ENCODE data around the gene TAAR2. TPM values are rescaled to one million over a fixed set of nuclear protein-coding genes. Genes with fewer than 3 reads are reported as not detected.

TAAR2 gene
- total and polyA plus RNA-seq, 2 donors (not counting 1 experiment from before 2014, with no cell fraction given) = not detected

- H4K20me1 ChIP-seq (ENCODE audit: control insufficient read depth, extremely low read depth, insufficient read depth, low read length) = no peaks in the 10 kb centered on the region
- H3K9ac ChIP-seq (ENCODE audit: insufficient read depth, low read length) = no peak overlapping the region
- H2AFZ ChIP-seq (ENCODE audit: low read length) = no peak overlapping the region
- no peaks in the 10 kb centered on the region for H3K79me2 ChIP-seq (ENCODE audit: control insufficient read depth, insufficient read depth, low read length)
- H3K4me2 ChIP-seq (ENCODE audit: extremely low read depth, insufficient read depth, low read length) = no peak overlapping the region
- no peak for DNase-seq (ENCODE audit: low read depth in 2 of 2)
- H3K4me3 ChIP-seq (replicated peaks in 1 of 4; ENCODE audit: control extremely low read depth in 1 of 4, insufficient read depth in 1 of 4, low read depth in 3 of 4, low read length in 4 of 4) = no peak overlapping the region
- H3K27ac ChIP-seq (ENCODE audit: insufficient read depth, low read length) = no peak overlapping the region
- no peaks in the 10 kb centered on the region for H3K4me1 ChIP-seq (ENCODE audit: control insufficient read depth, extremely low read depth, insufficient read depth, low read length)
- TF ChIP-seq EZH2 (IDR thresholded peaks at IDR 0.05; ENCODE audit: low read length, missing control alignments) (no peak), CTCF (conservative IDR thresholded peaks at IDR 0.05 in 1 of 2, IDR thresholded peaks at IDR 0.05 in 1 of 2; ENCODE audit: low read depth in 1 of 2, low read length in 2 of 2) (no peak)
- no peaks in the 10 kb centered on the region for H3K36me3 ChIP-seq (ENCODE audit: control insufficient read depth, insufficient read depth, low read length)
- H3K27me3 ChIP-seq (ENCODE audit: control insufficient read depth, insufficient read depth, low read length) = peaks cover 3% of the 10 kb centered on the region
- H3K9me3 ChIP-seq (ENCODE audit: control insufficient read depth, insufficient read depth, low read depth, low read length) = no peaks in the 10 kb centered on the region
Observed at GRCh38 chr6:132651062-132651461, 27.0 kb upstream of the TAAR2 start.

GRCh38 chr6:132650429-132650828, 26.4 kb upstream of the TAAR2 start:
- no peaks in the 10 kb centered on the region for H4K20me1 ChIP-seq (ENCODE audit: control insufficient read depth, extremely low read depth, insufficient read depth, low read length)
- no peaks in the 10 kb centered on the region for H3K36me3 ChIP-seq (ENCODE audit: control insufficient read depth, insufficient read depth, low read length)
- H3K4me2 ChIP-seq (ENCODE audit: extremely low read depth, insufficient read depth, low read length) = no peak overlapping the region
- no peak overlapping the region for H3K27ac ChIP-seq (ENCODE audit: insufficient read depth, low read length)
- no peaks in the 10 kb centered on the region for H3K9me3 ChIP-seq (ENCODE audit: control insufficient read depth, insufficient read depth, low read depth, low read length)
- H3K9ac ChIP-seq (ENCODE audit: insufficient read depth, low read length) = no peak overlapping the region
- DNase-seq (ENCODE audit: low read depth in 2 of 2) = peak in 1 of 2 donors; percentile 15
- H2AFZ ChIP-seq (ENCODE audit: low read length) = no peak overlapping the region
- no peaks in the 10 kb centered on the region for H3K4me1 ChIP-seq (ENCODE audit: control insufficient read depth, extremely low read depth, insufficient read depth, low read length)
- TF ChIP-seq CTCF (conservative IDR thresholded peaks at IDR 0.05 in 1 of 2, IDR thresholded peaks at IDR 0.05 in 1 of 2; ENCODE audit: low read depth in 1 of 2, low read length in 2 of 2) (no peak), EZH2 (IDR thresholded peaks at IDR 0.05; ENCODE audit: low read length, missing control alignments) (no peak)
- H3K4me3 ChIP-seq (replicated peaks in 1 of 4; ENCODE audit: control extremely low read depth in 1 of 4, insufficient read depth in 1 of 4, low read depth in 3 of 4, low read length in 4 of 4) = no peak overlapping the region
- H3K79me2 ChIP-seq (ENCODE audit: control insufficient read depth, insufficient read depth, low read length) = no peaks in the 10 kb centered on the region
- H3K27me3 ChIP-seq (ENCODE audit: control insufficient read depth, insufficient read depth, low read length) = no peaks in the 10 kb centered on the region

- H4K20me1 ChIP-seq (ENCODE audit: control insufficient read depth, extremely low read depth, insufficient read depth, low read length) = no peaks in the 10 kb centered on the region
- H3K36me3 ChIP-seq (ENCODE audit: control insufficient read depth, insufficient read depth, low read length) = no peaks in the 10 kb centered on the region
- H3K9me3 ChIP-seq (ENCODE audit: control insufficient read depth, insufficient read depth, low read depth, low read length) = no peaks in the 10 kb centered on the region
- TF ChIP-seq EZH2 (IDR thresholded peaks at IDR 0.05; ENCODE audit: low read length, missing control alignments) (no peak), CTCF (conservative IDR thresholded peaks at IDR 0.05 in 1 of 2, IDR thresholded peaks at IDR 0.05 in 1 of 2; ENCODE audit: low read depth in 1 of 2, low read length in 2 of 2) (no peak)
- no peak overlapping the region for H3K27ac ChIP-seq (ENCODE audit: insufficient read depth, low read length)
- H3K4me1 ChIP-seq (ENCODE audit: control insufficient read depth, extremely low read depth, insufficient read depth, low read length) = no peaks in the 10 kb centered on the region
- no peak overlapping the region for H2AFZ ChIP-seq (ENCODE audit: low read length)
- no peak for DNase-seq (ENCODE audit: low read depth in 2 of 2)
- no peak overlapping the region for H3K4me3 ChIP-seq (replicated peaks in 1 of 4; ENCODE audit: control extremely low read depth in 1 of 4, insufficient read depth in 1 of 4, low read depth in 3 of 4, low read length in 4 of 4)
- no peaks in the 10 kb centered on the region for H3K27me3 ChIP-seq (ENCODE audit: control insufficient read depth, insufficient read depth, low read length)
- H3K9ac ChIP-seq (ENCODE audit: insufficient read depth, low read length) = no peak overlapping the region
- no peaks in the 10 kb centered on the region for H3K79me2 ChIP-seq (ENCODE audit: control insufficient read depth, insufficient read depth, low read length)
- H3K4me2 ChIP-seq (ENCODE audit: extremely low read depth, insufficient read depth, low read length) = no peak overlapping the region
Observed at GRCh38 chr6:132648828-132649227, 24.8 kb upstream of the TAAR2 start.

All from fibroblast of lung (primary cell).